Heart left ventricle (tissue), 13 donors: Measurements from ENCODE around the gene KRT12.

ENCODE experiments used
- CTCF ChIP-seq, 12 donors: fragments of 200-600 bp; sonication (generic) in 4 of 12; IDR thresholded peaks; one replicate each; pipeline versions ENCODE4 v1.5.0 to v1.8.0; 2018 to 2022; ENCODE audit warnings: antibody characterized with exemption in 12 of 12, mild to moderate bottlenecking in 5 of 12
- POLR2A ChIP-seq, 2 donors: fragments of 450-650 bp; IDR thresholded peaks; one replicate each; pipeline ENCODE4 v1.6.1; 2017; ENCODE audit warnings: antibody characterized with exemption in 2 of 2, mild to moderate bottlenecking in 2 of 2, moderate library complexity in 2 of 2
- donor health status: ischemic (EF 13 %, LVEDD 7.1; RV severe dilation, severe dysfunction).
- donor health status: DM: no; HTN: yes; CAD: no.
- donor health status: DM: no; HTN: no; CAD: no.
- donor health status: ischemic (EF 25% LVEDD 6.9; RV normal size, moderate dysfunction).
- donor health status: ischemic (EF 25% LVEDD 5.7; RV mildly dilated, moderate dysfunction).
- donor health status: ischemic (EF 35%, LVEDD 5.7; RV mildly dilated, moderate dysfunction).
- donor health status: nonischemic (EF 11% LVEDD 7.7; RV severe dilation, severe dysfunction).
- donor health status: DM: yes; HTN: yes; CAD: no.
- donor health status: PGD.
- donor health status: ischemic (EF 29% LVEDD 5.4; RV normal size, mild dysfunction).
- donor health status: nonischemic (EF 23%, LVEDD 6.1; RV moderate dilation, normal function).

- TF ChIP-seq CTCF (IDR thresholded peaks at IDR 0.05), result no peak
- no peak for TF ChIP-seq POLR2A (IDR thresholded peaks at IDR 0.05)
These were observed 51.6 kb downstream of the KRT12 start for GRCh38 chr17:40815381-40815780.
